LNCAP (cell line): ENCODE data around the gene TOR1B.

Experiments used
- TF ChIP-seq, protein P1 (sequence below): fragments of 450-650 bp; IDR thresholded peaks from 2 replicates; pipeline ENCODE4 v1.5.1; 2017; ENCODE audit warnings: mild to moderate bottlenecking

Gene TOR1B

DNA sequence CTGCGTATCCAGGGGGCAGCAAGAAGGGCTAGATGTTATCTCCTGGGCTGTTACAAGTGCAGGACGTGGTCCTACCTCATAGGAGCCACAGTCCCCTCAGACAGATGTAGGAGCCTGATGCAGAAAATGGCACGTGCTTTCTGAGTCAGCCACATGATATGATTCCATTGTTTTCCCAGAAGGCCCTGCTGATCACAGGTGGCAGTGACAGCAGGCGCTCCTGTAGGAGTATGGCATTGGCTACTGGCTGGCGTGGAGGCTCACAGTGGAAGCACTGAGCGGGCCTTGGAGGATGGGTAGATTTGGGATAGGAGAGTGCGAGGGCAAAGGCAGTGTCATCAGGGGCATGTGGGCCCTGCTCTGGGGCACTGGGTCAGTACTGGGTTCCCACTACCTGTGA lies 54.2 kb downstream of the TOR1B start:
- TF ChIP-seq, protein P1, sequence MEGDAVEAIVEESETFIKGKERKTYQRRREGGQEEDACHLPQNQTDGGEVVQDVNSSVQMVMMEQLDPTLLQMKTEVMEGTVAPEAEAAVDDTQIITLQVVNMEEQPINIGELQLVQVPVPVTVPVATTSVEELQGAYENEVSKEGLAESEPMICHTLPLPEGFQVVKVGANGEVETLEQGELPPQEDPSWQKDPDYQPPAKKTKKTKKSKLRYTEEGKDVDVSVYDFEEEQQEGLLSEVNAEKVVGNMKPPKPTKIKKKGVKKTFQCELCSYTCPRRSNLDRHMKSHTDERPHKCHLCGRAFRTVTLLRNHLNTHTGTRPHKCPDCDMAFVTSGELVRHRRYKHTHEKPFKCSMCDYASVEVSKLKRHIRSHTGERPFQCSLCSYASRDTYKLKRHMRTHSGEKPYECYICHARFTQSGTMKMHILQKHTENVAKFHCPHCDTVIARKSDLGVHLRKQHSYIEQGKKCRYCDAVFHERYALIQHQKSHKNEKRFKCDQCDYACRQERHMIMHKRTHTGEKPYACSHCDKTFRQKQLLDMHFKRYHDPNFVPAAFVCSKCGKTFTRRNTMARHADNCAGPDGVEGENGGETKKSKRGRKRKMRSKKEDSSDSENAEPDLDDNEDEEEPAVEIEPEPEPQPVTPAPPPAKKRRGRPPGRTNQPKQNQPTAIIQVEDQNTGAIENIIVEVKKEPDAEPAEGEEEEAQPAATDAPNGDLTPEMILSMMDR, result no peak

DNA sequence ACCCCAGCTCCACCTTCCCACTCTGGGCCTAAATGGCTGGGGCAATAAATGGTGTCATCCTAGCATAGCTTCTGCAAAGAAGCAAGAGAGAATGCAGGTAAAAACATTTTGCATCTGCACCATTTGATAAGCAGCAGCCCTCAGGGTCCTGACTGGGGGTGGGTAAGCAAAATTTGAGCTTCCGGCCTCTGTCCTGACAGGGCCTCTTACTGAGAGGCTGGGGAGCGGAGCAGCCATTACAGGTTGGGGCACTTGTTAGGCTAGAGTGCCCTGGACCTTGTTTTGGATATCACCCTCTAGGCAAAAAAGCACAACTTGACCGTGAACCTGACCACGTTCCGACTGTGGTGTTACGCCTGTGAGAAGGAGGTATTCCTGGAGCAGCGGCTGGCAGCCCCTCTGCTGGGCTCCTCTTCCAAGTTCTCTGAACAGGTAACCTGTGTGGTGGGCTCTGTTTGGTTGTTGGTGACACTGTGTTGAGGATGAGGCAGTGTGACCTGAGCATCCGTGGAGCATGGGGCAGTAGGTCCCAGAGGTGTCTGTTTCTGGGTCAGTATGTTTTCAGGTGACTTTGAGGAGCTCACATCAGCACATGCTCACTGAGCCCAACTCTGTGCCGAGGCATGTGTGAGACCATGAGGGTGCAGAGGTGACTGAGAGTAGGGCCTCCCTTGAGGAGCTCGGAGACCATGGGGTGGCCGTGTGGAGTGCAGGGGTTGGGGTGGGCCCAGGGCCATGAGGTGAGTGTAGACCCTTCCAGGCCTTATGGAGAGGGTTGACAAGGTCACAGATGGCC lies 55.4 kb downstream of the TOR1B start:
- TF ChIP-seq, protein P1, result no peak
